Subcutaneous adipose tissue (tissue), 4 donors: ENCODE data around the gene TRIO. TPM values are rescaled to one million over a fixed set of nuclear protein-coding genes. Genes with fewer than 3 reads are reported as not detected.

Source experiments
- total RNA-seq, 4 donors: library from RNA; depleted of rRNA; stranded (reverse); fragments of >200 nt; gene quantifications; one replicate each; pipeline ENCODE4 v1.1.0, GENCODE V29; 2016
- TF ChIP-seq, protein P1 (sequence below): fragments of 450-650 bp; IDR thresholded peaks from one replicate; pipeline ENCODE4 v1.5.1; 2016; ENCODE audit warnings: low read depth, mild to moderate bottlenecking, control low read depth, antibody characterized with exemption, moderate library complexity

TRIO gene
- total RNA-seq, 4 donors from 2014 or later: 193 to 238 (median 212) TPM

DNA sequence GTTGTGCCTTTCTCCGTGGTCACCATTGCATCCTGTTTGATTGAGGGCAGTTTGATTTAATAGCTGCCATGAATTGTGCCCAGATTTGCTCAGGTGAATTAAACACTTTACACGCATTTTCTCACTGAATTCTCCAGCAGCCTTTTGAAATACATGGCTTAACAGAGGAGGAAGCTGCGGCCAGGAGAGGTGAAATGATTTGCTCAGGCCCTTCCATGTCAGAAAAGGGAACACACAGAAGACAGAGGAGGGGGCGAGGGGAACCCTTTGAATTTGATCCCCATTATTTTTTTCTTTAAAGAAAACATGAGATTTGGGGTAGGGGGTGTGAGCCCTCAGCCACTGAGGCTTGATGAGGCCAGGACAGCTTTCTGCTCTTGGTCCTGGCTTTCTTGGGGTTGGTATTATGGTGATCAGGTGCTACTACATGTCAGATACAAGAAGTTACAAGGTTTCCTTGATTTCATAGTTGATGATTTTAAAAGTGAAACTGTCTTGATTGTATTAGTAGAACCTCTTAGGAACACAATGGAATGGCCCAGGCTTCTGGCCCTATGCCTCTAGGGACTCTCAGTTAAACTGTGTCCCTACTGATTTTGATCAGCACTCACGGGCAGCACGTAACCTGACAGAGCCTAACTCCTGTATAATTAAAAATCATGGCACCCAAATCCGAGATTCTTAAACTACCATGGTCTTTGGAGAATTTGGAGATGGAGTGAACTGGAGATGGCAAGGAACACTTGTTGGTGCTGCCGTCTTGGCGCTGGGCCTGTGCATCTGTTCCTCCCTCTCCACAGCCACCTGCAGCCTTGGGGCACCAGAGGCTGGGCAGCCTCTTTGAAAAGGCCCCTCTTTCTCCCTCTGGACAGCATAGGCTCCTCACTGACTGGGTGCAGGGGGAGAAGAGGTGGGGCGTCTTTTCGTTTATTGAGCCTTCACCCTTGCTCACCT is 107.9 kb downstream of the TRIO start:
- TF ChIP-seq, protein P1, sequence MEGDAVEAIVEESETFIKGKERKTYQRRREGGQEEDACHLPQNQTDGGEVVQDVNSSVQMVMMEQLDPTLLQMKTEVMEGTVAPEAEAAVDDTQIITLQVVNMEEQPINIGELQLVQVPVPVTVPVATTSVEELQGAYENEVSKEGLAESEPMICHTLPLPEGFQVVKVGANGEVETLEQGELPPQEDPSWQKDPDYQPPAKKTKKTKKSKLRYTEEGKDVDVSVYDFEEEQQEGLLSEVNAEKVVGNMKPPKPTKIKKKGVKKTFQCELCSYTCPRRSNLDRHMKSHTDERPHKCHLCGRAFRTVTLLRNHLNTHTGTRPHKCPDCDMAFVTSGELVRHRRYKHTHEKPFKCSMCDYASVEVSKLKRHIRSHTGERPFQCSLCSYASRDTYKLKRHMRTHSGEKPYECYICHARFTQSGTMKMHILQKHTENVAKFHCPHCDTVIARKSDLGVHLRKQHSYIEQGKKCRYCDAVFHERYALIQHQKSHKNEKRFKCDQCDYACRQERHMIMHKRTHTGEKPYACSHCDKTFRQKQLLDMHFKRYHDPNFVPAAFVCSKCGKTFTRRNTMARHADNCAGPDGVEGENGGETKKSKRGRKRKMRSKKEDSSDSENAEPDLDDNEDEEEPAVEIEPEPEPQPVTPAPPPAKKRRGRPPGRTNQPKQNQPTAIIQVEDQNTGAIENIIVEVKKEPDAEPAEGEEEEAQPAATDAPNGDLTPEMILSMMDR: no peak

DNA sequence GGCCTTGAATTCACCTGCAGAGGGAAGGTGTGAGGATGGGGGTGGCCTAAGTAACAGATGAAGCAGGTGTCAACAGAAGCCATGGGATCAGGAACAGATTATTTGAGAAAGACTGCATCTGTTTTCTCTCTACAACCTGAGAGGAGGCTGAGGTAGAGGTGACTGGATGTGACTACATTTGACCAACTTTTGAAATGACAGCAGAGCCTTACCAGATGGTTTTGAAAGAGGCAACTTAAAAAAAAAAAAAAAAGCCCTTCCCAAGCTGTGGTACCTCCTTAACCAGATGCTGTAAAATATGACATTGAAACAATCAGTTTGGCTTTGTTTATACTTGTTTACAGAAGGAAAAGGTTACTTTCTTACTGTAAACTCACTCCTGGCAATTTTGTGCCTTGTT is 108.6 kb downstream of the TRIO start:
- TF ChIP-seq, protein P1: no peak

DNA sequence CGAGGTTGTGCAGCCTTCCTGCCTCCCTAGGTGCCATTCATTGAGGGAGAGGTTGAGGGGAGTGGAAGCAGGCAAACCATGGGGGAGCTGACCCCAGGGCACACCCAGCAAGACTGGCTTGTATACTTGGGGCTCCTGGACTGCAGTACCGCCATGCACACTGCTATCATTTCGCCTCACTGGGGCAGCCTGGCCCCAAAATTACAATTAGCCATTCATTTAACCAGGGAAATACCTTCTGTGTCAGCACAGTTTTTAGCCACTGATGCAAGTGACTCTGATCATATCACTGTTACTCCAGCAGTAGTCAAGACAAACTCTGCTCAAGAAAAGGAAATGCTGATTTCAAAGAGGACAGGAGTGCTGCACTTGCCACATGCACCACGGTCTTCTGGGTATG is 109.7 kb downstream of the TRIO start:
- TF ChIP-seq, protein P1: no peak

DNA sequence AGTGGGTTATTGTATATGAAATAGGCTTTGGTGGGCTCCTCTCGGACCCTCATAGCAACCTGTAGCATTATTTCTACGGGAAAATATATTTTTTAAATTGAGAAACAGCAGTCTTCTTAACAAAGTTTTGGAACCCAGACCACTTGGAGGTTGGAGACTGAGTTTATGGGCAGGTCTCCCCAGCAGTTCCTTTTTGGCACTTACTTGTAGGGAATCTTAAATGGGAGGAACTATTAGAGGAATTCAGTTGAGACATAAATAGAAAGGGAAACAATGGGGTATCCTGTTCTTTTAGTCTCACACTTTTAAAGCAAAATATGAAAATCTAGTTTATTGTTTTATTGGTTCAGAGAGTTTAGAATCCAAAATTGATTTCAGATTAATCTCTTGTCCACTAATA is 111.5 kb downstream of the TRIO start:
- TF ChIP-seq, protein P1: no peak

- TF ChIP-seq, protein P1: no peak
Observed at GRCh38 chr5:14256026-14256690, 113.0 kb downstream of the TRIO start.

GRCh38 chr5:14256756-14257393 is 113.7 kb downstream of the TRIO start:
- TF ChIP-seq, protein P1: no peak

GRCh38 chr5:14257995-14258403 is 114.9 kb downstream of the TRIO start:
- TF ChIP-seq, protein P1: no peak
